Measurements from ENCODE around the gene PIN4. TPM values are rescaled to one million over a fixed set of nuclear protein-coding genes. Genes with fewer than 3 reads are reported as not detected.

PIN4 gene
- total RNA-seq, 1 donor from 2014 or later: 12.0 TPM

Other genes starting within 250 kb of the PIN4 start
- 2.4 TPM for gene RTL5, start 49.8 kb upstream of the PIN4 start, total RNA-seq
- gene ERCC6L, start 57.3 kb downstream of the PIN4 start, total RNA-seq: 0.14 TPM
- 417 TPM for gene RPS4X, start 95.5 kb downstream of the PIN4 start, total RNA-seq
- not detected for gene CITED1, start 124.2 kb downstream of the PIN4 start, total RNA-seq